D341Med (cell line): ENCODE data around the gene SIGLEC9.
"Not testable (repeated sequence)": the region's sequence is repeated elsewhere in the genome, so short reads cannot be mapped to it uniquely, and the experiment has no call there.

ENCODE experiments used
- DNase-seq: peaks from one replicate; pipeline ENCODE4 v3.0.0; 2012; ENCODE audit warnings: low spot score

The SIGLEC9 gene

DNA sequence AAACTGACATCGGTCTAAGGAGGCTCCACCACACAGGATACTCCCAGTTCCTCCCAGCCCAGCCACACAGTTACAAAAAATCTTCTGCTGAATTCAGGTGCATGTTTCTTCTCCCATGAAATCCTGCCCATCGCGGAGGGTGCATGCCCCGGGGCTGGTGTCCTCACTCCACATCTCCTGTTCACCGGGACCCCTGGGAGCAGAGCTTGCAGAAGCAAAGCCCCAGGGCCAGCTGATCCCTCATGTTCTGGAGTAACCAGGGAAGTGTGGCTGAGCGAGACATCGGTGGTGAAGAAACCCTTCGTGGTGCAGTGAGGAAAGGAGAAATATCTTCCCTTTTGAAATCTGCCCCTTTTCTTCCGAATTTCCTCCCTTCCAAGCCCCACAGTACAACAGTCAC lies 904 bp upstream of the SIGLEC9 start:
- no peak for DNase-seq

DNA sequence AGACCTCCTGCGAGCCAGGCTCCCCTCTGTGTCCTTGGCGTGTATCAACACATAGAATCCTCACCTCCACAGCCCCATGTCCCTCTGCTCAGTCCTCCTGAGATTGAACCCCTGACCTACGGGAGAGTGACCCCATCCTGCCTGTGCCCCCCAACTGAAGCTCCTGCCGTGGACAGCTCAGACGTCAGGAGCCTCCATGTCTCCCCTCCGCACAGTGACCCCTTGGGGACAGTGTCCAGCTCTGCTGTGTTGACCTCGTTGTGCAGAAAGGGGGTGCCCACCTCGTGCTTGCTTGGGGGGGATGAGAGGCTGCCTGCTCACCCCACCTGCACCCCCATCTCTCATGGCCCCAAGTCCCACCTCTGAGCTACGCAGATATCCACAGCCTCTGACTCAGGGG lies 490 bp upstream of the SIGLEC9 start:
- no peak for DNase-seq

DNA sequence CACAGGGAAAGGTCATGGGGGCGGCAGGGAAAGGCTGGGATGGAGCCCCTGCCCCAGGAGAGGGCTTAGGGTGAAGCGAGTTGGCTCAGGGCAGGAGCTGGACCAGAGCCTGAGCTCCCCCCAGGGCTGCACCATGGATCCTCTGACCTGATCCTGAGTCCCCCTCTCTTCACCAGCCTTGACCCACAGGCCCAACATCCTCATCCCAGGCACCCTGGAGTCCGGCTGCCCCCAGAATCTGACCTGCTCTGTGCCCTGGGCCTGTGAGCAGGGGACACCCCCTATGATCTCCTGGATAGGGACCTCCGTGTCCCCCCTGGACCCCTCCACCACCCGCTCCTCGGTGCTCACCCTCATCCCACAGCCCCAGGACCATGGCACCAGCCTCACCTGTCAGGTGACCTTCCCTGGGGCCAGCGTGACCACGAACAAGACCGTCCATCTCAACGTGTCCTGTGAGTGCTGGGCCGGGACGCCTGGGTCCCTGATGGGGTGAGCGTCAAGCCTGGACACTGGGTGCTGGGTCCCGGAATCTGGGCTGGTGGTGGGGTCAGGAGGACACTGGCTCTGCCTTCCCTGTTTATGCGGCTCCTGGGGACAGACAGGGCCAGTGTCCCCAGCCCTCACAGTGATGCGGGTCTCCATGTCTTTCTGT lies 842 bp downstream of the SIGLEC9 start:
- no peak for DNase-seq

DNA sequence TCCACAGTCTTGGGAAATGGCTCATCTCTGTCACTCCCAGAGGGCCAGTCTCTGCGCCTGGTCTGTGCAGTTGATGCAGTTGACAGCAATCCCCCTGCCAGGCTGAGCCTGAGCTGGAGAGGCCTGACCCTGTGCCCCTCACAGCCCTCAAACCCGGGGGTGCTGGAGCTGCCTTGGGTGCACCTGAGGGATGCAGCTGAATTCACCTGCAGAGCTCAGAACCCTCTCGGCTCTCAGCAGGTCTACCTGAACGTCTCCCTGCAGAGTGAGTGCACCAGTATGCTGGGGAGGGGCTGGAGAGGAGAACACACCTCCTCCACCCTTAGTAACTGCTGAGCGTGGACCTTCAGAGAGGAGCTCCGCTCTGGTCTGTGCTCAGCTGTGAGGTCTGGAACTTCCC lies 2.3 kb downstream of the SIGLEC9 start:
- no peak for DNase-seq

DNA sequence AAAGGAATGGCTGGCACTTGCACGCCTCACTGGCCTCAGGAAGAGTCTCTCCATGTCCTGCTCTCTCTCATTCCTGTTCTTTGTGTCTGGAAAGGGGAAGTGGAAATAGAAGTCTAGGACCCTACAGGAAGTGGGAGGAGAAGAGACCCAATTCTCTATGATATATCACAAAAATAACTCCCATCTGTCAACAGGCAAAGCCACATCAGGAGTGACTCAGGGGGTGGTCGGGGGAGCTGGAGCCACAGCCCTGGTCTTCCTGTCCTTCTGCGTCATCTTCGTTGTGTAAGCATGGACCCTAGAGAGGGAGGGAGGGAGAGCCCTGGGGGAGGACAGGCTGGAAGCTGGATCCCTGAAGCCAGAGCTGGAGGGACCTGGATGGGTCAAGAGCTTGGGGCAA lies 3.0 kb downstream of the SIGLEC9 start:
- no peak for DNase-seq

DNA sequence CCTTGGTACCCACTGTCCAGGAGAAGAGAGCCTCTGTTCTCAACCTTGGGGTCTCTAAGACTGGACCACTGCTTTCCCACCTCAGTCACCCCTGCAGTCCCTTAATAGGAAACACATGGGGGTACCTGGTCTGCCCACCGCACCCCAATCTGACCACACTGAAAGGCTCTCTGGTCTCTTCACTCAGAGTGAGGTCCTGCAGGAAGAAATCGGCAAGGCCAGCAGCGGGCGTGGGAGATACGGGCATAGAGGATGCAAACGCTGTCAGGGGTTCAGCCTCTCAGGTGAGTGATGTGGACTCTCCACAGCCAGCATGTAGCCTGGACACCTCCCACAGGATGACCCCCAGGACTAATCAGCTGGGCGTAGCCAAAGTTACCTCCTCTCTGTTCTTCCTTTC lies 3.5 kb downstream of the SIGLEC9 start:
- DNase-seq = no peak

DNA sequence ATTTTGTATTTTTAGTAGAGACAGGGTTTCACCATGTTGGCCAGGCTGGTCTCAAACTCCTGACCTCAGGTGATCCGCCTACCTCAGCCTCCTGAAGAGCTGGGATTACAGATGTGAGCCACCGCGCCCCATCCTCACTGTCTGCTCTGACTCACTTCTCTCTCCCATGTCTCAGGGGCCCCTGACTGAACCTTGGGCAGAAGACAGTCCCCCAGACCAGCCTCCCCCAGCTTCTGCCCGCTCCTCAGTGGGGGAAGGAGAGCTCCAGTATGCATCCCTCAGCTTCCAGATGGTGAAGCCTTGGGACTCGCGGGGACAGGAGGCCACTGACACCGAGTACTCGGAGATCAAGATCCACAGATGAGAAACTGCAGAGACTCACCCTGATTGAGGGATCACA lies 5.0 kb downstream of the SIGLEC9 start:
- no peak for DNase-seq

DNA sequence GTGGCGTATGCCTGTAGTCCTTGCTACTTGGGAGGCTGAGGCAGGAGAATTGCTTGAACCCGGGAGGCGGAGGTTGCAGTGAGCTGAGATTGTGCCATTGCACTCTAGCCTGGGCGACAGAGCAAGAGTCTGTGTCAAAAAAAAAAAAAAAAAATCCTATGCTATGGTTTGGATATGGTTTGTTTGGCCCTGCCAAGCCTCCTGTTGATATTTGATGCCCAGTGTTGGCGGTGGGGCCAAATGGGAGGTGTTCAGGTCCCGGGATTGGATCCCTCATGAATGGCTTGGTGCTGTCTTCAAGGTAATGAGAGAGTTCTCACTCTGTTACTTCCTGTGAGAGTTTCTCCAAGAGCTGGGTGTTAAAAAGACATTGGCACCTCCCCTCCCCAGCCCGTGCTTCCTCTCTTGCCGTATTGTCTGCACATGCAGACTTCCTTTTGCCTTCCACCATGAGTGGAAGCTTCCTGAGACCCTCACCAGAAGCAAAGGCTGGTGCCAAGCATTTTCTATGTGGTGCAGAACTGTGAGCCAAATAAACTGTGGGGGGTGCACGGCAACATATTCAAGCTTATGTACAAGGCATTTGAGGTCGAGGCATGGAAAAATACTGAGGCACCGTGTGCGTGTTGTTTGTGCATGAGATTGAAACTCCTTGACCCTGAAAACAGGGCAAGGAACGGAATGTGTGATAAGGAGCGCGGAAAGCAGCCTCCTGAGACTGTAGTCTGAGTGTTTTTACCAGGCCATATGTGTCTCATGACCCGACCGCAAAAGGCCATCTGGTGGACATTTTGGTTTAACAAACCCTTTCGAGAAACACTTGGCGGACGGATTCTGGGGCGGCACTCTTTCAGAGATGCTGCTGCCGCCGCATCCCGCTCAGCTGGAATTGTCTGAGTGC lies 7.3 kb downstream of the SIGLEC9 start:
- DNase-seq = no peak

DNA sequence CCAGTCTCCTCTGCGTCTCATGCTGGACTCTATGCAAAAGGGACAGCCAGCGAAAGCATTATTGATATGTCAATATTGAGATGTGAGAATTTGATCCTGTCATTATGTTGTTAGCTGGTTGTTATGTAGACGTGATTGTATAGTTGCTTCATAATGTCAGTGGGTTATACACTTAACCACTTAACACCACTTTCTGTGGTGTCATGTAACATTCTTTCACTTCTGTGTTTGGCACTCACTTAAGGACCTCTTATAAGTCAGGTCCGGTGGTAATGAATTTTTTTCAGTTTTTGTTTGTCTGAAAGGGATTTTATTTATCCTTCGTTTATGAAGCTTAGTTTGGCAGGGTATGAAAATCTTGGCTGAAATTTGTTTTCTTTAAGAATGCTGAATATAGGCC lies 10.3 kb downstream of the SIGLEC9 start:
- DNase-seq = no peak

DNA sequence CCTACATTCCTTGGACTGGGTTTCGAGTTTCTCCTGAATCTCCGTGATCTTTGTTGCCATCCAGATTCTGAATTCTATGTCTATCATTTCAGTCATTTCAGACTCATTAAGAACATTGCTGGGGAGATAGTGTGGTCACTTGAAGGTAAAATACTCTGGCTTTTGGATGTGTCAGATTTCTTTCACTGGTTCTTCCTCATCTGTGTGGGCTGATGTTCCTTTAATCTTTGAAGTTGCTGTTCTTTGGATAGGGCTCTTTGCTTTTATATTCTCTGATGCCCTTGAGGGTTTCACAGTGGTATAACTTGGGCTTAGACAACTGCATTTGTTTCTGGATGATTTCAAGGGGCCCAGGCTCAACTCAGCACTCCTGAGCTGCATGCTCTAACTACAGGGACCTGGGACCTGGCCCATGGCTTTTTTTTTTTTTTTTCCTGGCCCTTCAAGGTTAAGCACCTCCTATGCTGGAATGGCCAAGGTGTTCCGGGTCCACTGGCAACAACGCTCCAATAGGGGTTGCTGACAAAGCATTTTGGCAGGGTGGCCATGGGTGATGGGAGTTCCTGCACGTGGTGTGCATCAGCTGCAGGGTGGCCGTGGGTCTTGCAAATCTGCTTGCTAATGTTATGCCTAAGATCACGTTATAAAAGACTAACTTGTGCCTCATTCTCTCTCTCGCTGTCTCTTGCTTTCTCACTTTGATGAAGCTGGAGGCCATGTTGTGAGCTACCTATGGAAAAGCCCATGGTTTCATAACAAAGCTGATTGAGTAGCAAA lies 11.5 kb downstream of the SIGLEC9 start:
- no peak for DNase-seq

DNA sequence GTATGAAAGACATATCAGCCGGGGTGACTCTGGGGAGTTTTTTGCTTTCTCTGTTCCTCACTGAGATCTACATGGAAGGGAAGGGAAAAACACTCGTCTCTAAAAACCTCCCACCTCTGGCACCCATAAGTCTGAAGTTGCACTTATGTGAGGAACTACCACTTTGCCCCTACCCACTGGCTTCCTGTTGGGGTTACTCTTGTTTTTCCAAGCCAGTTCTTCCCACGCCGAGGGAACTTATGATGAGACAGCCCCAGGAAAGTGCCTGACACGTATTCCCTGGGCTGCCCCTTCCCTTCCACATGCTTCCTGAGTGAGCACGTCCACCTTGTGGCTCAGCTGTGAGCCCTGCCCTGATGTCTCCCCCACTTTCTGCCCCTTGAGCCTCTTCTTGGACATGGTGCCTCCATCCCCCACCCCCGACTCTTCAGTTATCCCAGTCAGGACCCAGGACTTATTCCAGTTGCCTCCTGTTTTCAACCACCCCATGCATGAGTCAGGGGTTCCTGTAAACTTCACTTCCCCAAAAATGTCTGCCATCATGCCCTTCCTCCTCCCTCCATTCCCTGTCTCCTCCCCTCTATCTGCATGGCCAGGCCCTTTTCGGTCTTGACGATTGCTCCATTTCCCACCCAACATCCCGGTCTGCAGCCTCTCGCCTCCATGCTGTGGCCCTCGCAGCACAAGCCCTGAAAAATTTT lies 12.3 kb downstream of the SIGLEC9 start:
- DNase-seq = no peak

DNA sequence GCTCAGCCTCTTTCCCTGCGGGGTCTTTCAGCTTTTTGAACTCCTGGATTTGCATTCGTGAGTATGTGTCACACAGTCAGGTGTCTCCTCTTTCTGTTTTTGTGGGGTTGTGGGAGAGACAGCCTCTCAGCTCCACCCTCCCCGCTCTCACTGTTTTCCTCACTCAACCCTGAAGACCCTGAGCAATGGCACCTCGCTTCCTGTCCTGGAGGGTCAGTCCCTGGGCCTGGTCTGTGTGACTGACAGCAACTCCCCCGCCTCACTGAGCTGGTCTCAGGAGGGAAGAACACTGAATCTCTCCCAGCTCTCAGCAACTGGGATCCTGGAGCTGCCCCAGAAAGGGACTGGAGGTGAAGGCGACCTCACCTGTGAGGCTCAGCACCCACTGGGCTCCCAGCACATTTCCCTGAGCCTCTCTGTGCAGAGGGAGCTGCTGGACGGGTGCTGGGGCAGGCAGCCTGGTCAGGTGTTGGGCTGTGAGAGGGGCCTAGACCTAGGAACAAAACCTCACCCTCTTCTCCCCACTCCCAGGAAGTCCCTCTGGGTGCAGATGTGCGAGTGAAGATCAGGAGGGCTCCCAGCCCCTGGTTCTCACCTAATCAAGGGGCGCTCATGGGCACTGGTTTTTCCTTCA lies 13.2 kb downstream of the SIGLEC9 start:
- DNase-seq = no peak

DNA sequence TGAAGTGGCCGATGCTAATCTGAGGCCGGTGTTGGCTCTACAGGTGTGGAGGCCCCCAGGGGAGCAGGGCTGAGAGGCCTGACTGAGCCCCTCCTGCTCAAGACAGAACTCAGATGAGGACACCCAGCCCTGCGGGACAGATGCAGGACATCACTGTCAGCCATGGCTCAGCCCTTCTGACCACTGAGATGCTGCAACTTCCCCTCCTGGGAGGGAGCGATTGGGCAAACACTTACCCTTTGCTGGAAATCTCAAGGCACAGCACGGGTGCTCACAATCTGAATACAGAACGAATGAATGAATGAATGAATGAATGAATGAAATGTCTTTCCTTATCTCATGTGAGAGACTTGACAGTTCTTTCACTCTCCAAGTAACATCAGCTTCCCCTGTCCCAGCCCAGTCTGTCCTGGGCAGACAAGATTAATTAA lies 13.9 kb downstream of the SIGLEC9 start:
- no peak for DNase-seq

DNA sequence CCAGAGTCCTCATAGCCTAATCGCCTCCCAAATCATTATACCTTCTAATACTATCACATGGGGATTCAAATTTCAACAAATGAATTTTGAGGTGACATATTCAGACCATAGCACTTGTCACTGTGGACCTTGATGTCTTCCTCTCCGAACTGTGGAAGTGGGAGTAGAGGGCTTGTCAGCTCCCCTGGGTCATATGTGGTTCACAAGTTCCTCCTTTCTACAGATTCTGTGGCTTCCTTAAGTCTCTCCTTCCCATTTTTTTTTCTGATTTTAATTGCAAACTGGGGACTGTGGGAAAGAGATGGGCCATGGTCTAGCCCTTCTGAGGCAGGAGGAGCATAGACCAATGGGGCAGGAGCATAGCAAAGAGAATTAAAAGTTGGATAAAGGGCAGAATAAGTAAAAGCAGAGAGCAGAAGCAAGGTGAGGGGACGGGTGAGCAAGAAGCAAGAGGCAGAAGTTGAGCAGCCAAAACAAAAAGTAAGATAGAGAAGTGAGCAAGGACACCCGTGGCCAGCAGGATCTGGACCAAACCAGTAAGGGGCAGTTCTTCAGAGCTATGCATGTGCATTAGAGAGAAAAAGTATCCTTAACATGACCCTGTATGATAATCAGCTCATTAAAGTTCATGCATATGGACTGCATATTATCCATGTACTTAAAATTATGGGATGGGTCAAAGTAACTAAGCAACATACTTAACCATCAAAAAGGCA lies 14.8 kb downstream of the SIGLEC9 start:
- no peak for DNase-seq

DNA sequence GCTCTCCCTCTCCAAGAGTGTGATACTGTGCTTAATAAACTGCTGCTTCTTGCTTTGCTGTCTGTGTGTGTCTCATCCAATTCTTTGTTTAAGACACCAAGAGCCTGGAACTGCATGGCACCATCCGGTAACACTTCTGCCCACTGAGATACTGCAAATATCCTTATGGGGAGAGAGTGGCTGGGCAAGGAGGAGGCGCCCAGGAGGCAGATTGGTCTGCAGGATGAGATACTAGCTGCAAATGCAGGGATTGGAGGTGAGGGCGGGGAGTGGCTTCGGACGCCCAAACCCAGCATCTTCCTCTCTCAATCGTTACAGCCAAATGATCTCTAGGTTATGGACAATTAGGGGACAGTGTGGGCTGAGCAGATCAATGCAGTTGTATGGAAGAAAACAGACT lies 15.7 kb downstream of the SIGLEC9 start:
- DNase-seq = no peak

DNA sequence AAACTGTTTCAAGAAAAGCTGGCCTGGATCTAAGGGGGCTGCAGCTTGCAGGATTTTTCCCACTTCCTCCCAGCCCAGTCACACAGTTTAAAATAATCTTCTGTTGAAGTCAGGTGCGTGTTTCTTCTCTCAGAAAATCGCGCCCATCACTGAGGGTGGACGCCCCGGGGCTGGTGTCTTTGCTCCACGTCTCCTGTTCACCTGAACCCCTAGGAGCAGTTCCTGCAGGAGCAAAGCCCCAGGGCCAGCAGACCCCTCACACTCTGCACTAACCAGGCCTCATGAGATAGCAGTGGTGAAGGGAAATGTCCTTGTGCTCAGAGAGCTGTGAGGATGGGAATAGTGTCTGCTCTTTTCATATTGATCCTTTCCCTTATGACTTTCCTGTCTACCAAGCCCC lies 16.5 kb downstream of the SIGLEC9 start:
- DNase-seq = no peak

DNA sequence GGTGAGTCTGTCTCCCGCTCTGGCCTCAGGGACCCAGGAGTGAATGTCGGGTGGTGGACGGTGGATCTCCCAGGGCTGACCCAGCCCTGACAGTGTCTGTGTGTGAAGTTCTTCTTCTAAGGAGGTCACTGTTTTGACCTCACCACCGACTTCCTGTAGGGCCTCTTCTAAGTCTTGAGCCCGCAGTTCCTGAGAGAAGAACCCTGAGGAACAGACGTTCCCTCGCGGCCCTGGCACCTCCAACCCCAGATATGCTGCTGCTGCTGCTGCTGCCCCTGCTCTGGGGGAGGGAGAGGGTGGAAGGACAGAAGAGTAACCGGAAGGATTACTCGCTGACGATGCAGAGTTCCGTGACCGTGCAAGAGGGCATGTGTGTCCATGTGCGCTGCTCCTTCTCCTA lies 17.4 kb downstream of the SIGLEC9 start, which contains the start of gene SIGLEC7:
TSS of gene SIGLEC7 (plus strand) at position 183 of the 400 bp plus-strand sequence. CDS start at position 252, 69 bp downstream.
- DNase-seq = no peak

DNA sequence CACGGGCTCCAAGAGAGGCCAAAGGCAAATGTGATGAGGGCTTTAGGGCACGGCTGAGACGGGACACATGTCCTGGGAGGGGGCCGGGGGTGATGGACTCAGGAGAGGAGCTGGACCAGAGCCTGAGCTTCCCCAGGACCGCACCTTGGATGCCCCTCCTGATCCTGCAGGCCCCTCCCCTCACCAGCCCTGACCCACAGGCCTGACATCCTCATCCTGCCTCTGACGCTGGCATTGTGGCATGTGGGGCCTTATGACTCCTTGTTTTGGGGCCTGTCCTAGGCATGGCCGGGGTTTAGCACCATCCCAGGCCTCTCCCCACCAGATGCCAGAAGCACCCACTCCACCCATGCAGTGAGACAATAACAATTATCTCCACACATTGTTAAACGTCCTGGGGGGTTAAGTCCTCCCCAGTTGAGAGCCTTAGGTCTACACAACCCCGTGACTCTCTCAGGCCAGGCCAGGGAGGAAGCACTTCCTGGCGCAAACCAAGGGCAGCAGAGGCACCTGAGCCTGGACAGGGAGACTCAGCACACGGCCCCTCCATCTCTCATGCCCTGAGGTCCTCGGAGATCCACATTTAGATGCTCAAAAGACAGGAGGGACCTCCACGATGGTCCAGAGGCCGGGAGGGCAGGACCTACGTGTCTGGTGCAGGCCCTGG lies 18.2 kb downstream of the SIGLEC9 start:
- DNase-seq = not testable (repeated sequence)

DNA sequence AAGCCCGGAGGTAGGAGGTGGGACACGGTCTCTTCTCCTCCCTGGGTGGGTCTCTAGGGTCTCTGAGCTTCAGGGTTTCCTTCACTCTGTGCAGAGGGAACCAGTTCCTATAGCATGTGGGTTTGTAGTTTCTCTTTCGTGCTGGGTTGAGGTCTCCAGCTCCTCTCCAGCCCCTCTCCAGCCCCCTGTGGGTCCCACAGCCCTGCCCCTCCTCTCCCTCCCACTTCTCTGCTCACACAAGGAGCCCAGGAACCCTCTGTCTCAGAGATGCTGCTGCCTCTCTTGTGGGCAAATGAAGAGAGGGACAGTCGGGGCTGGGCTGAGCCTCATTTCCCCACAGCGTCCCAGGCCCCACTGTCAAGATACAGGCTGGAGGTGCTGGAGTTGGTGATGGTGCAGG lies 18.8 kb downstream of the SIGLEC9 start:
- no peak for DNase-seq

DNA sequence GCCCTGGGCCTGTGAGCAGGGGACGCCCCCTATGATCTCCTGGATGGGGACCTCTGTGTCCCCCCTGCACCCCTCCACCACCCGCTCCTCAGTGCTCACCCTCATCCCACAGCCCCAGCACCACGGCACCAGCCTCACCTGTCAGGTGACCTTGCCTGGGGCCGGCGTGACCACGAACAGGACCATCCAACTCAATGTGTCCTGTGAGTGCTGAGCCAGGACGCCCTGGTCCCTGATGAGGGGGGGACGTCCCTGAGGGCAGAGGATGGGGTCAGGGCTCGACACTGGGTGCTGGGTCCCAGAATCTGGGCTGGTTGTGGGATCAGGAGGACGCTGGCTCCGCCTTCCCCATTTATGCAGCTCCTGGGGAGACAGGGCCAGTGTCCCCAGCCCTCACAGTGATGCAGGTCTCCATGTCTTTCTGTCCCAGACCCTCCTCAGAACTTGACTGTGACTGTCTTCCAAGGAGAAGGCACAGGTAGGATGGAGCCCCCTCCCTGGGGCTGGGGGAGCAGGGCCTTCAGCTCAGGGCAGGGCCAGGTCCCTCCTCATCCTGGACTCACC lies 19.9 kb downstream of the SIGLEC9 start:
- DNase-seq = no peak
